GM18499 (cell line): Measurements from ENCODE around the gene SLC23A2.
"Not testable (repeated sequence)": the region's sequence is repeated elsewhere in the genome, so short reads cannot be mapped to it uniquely, and the experiment has no call there.

Source experiments
- ATAC-seq: cut with Tn5 transposase; IDR thresholded peaks from one replicate; pipeline ENCODE4 v1.9.1; 2021; ENCODE audit warnings: moderate number of reproducible peaks; ENCODE audit not compliant: insufficient read depth, unreplicated experiment

The SLC23A2 gene

DNA sequence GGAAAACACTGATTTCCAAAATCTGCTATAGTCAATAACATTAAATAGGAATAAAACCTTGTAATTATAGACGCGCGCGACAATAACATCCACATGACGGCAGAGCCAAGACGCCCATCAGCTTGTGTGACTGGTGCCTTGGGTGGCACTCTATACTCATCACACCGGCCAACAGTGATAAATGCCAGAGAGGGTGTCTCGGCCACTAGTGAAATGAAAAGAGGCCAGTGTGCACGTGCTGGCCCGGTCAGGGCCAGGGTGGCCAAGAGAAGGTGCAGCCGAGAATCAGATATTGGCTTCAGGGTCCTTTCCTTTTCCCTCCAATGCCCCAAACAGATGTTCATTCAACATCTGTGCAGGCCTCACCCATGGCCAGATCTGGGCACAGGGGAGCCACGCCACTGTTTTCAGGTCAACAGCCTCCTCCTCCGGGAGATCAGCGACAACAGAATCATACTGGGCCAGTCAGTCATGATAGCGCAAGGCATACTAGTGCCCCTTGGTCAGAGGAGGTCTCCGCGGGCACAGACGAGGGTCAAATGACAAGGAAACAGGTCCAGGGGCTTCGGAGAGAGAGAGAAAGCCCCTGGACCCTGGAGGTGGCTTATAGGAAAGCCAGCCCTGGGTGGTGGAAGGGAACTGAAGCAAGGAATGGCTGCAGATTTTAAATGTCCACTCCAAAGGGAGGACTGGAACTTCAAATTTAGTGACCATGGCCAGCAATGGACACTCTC is 145.1 kb downstream of the SLC23A2 start:
- no peak for ATAC-seq

DNA sequence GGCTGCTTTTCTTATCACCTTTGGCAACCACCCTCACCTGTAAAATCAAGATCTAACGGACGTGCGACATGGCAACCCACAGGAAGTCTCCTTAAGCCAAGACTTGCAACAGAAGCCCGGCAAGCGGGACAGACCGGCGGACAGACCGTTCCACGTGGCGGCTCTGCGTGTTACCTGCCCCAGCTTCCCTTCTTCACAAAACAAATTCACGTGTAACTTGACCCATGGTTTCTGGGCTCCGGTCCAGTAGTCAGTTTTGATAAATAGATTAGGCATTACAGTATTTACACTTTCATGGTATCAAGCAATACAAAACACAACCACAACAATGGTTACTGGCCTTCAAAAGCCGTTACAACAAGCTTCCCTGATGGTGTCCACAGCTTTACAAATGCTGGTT is 145.8 kb downstream of the SLC23A2 start:
- no peak for ATAC-seq

DNA sequence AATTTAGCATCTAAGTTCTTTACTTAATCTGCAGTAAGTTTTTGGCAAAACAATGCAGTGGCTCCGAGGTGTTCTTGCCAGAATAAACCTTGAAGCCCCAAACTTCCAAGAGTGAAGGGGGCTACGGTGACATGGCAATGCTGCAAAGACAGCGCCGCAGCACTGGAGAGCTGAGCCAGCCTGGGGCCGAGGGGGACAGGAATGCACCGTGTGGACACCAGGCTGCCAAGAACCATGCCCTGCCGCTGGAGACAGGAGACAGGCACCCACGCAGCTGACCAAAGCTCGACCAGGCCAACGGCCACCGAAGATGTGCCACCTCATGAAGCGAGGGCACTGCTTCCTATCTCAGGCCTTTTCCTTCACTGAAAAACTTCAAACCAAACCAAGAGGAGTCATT is 146.2 kb downstream of the SLC23A2 start:
- no peak for ATAC-seq

DNA sequence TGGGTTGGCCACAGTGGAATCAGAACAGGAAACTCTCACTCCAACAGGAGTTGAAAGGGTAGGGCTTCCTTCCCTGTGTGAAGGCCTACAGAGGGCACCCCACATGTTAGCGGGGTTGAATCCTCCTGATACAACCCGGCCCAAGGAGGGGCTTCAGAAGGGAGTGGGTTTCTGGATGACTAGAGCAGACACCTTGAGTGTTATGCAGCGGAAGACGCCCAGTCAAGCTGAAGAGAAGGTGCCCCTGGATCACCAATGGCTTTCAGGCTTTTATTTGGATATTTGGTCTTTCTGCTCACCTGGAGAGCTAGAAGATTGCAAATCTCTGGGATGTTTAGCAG is 146.8 kb downstream of the SLC23A2 start:
- ATAC-seq = no peak

DNA sequence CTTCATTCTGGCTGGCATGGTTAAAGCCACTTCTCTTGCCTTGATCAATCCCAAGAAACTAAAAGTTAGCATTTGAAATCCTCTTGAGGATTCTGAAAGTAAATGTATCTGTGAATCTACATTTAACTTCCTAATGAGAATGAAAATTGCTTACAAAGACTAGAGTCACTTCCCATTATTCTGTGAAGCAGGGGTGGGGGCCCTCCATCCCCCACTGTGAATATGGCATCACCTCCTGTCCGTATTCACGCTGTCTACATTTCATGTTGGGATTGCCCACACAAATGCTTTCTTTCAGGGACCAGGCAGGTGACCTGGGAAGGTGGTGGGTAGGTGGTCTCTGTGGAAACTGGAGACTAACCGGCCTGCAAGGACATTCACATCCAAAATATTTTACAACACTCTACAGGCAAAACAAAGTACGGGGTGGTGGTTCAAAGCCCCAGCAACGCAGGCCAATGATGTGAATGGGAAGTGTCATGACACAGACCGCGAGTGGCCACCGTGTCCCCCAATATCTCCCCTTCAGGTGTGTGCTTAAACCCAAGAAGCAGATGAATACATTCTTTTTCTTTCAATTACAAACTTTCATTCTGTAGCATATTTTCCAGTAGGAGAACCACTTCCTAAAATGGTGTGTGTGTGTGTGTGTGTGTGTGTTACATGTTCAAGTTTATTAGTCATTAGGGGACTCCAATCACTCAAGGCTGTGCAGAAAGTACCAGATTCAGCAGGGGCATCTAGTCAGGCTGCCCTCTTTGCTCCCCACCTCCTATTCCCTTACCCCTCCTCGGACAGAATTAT is 147.4 kb downstream of the SLC23A2 start:
- no peak for ATAC-seq

DNA sequence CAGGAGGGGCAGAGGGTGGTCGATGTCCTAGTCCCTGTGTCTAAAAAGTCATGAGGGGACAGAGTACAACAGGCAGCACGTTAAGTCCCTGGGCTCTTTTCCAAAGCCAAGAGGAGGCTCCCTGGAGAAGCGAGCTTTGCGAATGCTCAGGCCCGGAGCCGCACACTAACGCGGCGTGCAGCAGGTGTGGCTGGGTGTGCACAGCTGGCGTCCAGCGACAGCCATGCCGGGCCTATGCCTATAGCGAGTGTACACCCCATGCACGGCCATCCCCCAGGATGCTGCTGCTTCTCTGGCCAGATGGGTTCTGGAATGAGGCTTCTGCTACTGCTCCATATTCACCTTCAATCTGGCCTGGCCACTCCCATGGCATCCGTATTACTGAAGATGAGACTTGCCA is 148.3 kb downstream of the SLC23A2 start:
- ATAC-seq = no peak

DNA sequence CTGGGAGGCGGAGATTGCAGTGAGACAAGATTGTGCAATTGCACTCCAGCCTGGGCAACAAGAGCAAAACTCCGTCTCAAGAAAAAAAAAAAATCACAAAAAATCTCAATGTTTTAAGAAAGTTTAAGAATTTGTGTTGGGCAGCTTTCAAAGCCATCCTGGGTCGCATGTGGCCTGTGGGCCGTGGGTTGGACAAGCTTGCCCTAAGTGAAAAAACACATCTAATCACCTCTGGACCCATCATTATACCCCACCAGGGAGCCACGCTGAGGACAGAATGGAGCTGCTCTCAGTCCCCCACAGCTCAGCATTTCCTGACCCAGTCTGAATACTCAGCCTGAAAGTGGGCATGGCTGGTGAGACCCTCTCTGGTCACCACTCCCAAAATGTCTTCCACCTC is 150.3 kb downstream of the SLC23A2 start:
- no peak for ATAC-seq

DNA sequence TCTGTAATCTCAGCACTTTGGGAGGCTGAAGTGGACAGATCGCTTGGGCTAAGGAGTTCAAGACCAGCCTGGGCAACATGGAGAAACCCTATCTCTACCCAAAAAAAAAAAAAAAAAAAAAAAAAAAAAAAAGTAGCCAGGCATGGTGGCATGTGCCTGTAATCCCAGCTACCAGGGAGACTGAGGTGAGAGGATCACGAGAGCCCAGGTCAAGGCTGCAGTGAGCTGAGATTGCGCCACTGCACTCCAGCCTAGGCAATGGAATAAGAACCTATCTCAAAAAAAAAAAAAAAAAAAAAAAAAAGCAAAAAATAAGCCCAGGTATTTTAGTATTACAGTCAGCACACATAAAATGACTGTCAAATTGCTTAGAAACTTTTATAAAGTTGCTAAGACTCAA is 152.5 kb downstream of the SLC23A2 start:
- not testable (repeated sequence) for ATAC-seq

DNA sequence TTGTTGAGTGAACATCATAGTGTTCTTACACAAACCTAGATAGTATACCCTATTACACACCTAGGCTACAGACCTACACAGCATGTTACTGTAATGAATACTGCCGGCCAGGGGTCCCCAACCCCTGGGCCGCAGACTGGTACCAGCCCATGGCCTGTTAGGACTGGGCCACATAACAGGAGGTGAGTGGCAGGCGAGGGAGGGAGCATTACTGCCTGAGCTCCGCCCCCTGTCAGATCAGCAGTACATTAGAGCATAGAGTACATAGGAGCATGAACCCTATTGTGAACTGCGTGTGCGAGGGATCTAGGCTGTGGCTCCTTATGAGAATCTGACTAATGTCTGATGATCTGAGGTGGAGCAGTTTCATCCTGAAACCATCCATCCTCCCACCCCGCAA is 153.3 kb downstream of the SLC23A2 start:
- ATAC-seq = no peak

DNA sequence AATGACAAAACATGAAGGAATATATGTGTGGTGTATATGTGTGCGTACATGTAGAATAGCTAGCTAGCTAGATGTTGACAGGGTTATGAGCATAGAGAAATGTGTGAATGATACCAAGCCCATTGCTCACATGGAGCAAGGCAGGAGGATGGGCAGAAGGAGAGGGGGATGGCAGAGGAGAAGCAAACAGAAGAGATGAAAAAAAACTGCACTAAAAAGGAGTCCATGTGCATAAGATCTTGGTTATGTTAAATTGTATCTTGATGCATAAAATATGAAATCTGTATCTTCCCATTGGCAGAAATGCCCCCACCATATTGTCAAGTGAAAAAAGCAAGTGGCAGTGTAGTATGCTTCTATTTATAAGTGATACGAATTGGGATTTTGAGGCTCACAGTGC is 154.5 kb downstream of the SLC23A2 start:
- ATAC-seq = no peak

DNA sequence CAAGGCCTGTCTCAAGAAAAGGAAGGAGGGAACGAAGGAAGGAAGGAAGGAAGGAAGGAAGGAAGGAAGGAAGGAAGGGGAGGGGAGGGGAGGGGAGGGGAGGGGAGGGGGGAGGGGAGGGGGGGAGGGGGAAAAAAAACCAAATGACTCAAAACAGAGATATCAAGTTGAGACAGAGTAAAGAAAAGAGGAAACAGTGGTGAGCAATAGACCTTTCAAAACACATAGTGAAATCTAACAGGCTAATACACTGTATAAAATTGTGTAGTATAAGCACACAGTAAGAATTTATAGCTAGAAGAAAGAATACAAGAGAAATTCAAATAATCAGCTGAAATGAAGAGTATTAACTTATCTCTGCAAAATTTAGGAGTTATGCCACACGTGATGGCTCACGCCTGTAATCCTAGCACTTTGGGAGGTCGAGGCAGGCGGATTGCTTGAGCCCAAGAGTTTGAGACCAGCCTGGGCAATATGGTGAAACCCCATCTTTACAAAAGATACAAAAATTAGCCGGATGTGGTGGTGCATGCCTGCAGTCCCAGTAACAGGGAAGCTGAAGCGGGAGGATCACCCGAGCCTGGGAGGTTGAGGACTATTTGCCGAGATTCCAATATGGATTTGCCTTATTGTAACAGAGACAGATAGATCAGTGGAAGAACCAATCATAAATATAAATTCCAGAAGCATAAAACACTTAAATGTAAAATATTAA is 156.4 kb downstream of the SLC23A2 start:
- ATAC-seq = no peak

DNA sequence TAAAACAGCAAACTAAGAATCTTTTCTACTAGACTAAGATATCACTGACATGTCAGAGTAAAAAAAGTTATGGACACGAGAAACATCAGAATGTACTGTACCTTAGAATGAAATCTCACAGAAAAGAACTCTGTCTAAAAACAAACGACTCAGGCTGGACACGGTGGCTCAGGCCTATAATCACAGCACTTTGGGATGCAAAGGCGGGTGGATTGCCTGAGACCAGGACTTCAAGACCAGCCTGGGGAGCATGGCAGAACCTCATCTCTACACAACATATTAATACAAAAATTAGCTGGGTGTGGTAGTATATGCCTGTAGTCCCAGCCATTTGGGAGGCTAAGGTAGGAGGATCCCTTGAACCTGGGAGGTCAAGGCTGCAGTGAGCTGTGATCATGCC is 157.0 kb downstream of the SLC23A2 start:
- no peak for ATAC-seq

DNA sequence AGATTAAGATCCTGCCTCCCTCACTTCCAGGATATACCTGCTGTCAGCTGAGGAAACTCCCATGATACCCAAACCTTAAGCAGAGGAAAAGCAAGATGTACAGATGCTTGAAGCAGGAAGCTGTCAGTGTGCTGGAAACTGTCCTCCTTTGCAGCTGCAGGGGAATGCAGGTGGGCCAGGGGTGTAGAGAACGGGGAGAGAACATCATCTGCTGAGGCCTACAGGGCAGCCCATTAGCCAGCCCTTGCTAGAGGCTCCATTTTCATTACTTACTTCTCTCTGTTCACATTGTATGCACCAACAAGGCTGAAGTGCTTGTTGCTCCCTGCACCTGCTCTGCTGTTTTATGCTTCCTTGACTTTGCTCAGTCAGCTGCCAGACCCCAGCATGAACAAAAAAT is 160.5 kb downstream of the SLC23A2 start:
- no peak for ATAC-seq

DNA sequence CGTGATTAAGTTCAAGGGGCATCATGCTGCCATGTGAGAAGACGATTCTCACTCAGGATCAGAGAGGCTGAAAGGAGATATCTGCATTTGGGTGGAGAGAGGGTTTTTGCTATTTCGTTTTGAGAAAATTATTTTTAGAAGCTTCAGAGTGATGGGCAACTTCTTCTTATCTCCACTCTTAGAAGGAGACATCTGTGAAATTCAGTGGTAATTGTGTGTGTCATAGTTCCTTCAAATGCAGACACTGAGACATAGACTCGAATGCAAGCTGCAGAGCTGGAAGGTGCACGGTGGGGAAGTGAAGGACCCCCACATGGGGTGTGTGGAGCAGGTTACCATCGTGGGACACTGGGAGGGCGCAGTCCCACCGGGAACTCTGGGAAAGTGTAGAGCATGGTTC is 162.8 kb downstream of the SLC23A2 start:
- ATAC-seq = no peak

DNA sequence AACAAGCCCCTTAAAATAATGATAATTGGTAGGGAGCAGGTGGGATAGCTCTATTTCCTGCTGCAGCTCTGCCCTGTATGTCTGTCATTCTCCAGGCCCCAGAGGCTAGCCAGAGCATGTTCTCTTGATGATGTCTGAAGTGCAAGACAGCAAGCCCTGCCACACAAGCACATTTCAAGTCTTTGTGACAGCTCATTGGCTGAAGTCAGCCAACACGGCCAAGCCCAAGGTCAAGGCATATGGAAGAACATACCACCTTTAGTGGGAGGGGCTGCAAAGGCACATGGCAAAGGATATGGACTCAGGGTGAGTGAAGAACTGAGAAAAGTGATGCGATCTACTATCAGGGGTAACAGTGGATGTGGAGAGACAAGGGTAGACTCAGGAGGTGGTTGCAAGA is 163.6 kb downstream of the SLC23A2 start:
- no peak for ATAC-seq

DNA sequence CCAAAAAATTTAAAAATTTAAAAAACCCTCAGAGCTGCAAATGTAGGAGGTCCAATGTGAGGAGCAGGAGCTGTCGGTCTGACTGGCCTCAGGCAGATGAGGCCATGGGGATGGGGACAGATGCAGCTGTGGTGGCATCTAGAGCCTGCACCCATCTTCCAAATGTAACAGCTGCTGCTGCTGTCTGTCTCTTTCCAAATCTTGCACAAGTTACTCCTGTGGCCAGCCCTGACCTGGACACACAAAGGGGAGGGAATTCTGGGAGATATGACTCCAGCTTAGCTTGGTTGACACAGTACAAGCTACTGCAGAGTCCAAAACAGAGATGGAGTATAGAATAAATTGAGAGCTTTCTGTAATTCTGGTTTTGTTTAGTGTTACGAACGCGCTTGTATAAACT is 164.4 kb downstream of the SLC23A2 start:
- no peak for ATAC-seq

DNA sequence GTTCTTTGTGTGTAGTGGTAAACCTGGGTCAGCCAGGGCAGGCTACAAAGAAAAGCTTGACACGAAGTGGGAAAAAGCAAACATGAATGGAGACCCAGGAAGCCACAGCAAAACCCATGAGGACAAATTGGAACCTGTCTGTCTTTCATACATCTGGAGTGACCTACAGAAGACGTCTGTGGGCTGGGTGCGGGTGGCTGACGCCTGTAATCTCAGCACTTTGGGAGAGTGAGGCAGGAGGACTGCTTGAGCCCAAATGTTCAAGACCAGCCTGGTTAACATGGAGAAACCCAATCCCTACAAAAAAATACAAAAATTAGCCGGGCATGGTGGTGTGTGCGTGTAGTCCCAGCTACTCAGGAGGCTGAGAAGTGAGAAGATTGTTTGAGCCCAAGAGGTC is 164.8 kb downstream of the SLC23A2 start:
- ATAC-seq = no peak

DNA sequence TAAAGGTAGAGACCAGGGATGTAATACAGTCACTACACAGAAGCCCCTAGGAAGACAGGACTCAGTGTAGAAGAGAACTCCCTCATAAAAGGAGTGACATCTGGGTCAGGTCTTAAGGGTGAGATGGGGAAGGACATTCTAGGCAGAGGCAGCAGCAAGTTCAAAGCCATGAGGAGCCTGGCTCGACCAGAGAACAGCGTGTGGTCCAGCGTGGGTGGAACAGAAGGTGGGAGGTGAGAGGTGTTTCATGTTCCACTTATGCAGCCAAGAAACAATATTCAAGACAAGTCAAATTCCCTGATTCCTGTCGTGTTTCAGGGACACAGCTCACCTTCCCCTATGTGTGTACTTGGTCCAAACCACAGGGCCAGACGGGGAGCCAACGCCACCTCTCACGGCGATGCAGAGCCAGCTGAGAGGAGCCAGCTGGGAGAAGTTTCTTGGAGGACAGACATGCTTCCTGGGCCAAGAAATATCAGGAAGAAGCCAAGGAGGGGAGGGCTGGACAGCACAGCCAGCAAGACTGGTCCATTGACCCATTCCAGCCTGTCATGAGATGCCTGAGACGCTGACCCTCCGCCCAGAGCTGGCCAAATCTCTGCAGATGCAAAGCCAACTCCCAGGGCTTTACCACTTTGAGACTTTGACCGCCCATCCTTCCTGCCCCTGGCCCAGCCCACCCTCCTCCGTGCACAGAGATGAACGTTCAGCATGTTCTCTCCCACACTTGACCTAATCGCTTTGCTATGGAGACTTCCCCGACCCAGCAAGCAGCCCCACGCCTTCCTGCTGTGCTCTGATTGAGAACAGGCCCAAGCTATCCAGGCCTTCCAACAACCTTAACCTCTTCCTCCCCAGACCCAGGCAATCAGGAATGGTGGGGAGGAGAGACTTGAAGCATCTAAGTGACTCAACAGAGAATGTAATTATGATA is 165.8 kb downstream of the SLC23A2 start:
- no peak for ATAC-seq

DNA sequence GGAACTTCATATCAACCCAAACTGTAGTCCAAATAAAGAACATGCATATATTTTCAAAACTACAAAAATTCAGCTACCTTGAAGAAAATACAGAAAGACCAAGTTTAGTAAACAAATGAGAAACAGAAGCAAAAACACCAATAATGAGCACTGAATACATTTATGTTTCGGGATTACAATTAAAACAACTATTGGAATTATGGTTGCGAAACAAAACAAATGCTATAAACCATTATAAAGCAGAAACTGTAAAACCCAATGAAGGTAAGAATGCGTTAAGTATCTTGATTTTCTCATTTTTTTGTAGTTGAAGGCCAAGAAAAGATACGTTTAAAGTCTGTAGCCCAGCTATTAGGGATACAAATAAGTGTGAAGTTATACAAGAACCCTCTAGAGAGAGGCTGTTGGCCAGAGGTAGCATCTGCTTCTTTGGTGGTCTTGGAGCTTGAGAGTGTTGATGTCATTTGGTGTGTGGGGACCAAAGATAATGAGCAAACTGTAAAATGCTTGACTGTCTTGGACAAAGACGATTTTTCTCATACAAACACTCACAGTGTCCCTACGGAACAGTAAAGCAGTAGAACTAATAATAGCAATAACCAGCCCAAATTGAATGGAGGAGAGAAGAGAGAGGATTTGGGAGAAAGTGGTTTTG is 168.1 kb downstream of the SLC23A2 start:
- ATAC-seq = no peak

DNA sequence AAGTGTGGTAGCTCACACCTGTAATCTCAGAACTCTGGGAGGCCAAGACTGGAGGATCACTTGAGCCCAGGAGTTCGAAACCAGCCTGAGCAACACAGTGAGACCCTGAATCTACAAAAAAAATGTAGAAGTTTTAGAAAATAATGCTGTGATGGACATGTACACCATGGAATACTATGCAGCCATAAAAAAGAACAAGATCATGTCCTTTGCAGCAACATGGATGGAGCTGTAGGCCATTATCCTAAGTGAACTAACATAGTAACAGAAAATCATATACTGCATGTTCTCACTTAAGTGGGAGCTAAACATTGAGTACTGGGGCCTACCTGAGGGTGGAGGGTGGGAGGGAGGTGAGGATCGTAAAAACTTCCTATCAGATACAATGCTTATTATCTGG is 168.8 kb downstream of the SLC23A2 start:
- no peak for ATAC-seq
